HepG2 (cell line): ENCODE data around the gene TOM1L2. TPM values are rescaled to one million over a fixed set of nuclear protein-coding genes. Genes with fewer than 3 reads are reported as not detected.
A peak's percentile ranks its signal among the peaks of the same experiment; 100 is the strongest.

Source experiments
- BORCS8-MEF2B ChIP-seq: sonication (generic); formaldehyde crosslinking; IDR thresholded peaks from 2 replicates; pipeline ENCODE4 v1.8.0; 2022; ENCODE audit warnings: mild to moderate bottlenecking, missing genetic modification reagents
- E2F1 ChIP-seq: sonication (generic); formaldehyde crosslinking; IDR thresholded peaks from 2 replicates; pipeline ENCODE4 v1.5.0; 2020; ENCODE audit warnings: missing genetic modification reagents
- ESRRA ChIP-seq: sonication (generic); formaldehyde crosslinking; IDR thresholded peaks from 2 replicates; pipeline ENCODE4 v1.5.1; 2020; ENCODE audit warnings: mild to moderate bottlenecking, low read depth, missing genetic modification reagents
- EZH2 ChIP-seq: conservative IDR thresholded peaks from 2 replicates; pipeline ENCODE4 v1.6.1; 2012; ENCODE audit warnings: mild to moderate bottlenecking, low read depth, low read length, moderate library complexity
- FOXK2 ChIP-seq: fragments of 450-650 bp; IDR thresholded peaks from 2 replicates; pipeline ENCODE4 v1.6.1; 2016
- MEIS1 ChIP-seq: sonication (generic); formaldehyde crosslinking; IDR thresholded peaks from 2 replicates; pipeline ENCODE4 v1.9.0; 2021; ENCODE audit warnings: mild to moderate bottlenecking, missing genetic modification reagents, moderate library complexity, borderline replicate concordance
- MIER3 ChIP-seq: IDR thresholded peaks from 2 replicates; pipeline ENCODE4 v1.6.1; 2016; ENCODE audit warnings: missing compliant biosample characterization, borderline replicate concordance
- MXD1 ChIP-seq: sonication (generic); formaldehyde crosslinking; IDR thresholded peaks from 2 replicates; pipeline ENCODE4 v1.4.0; 2020; ENCODE audit warnings: mild to moderate bottlenecking, missing genetic modification reagents
- PRDM10 ChIP-seq: sonication (generic); formaldehyde crosslinking; IDR thresholded peaks from 2 replicates; pipeline ENCODE4 v1.4.0; 2020; ENCODE audit warnings: low read depth, missing genetic modification reagents
- RFXAP ChIP-seq: sonication (generic); formaldehyde crosslinking; IDR thresholded peaks from 2 replicates; pipeline ENCODE4 v1.4.0; 2020; ENCODE audit warnings: missing genetic modification reagents, borderline replicate concordance
- SALL2 ChIP-seq: sonication (generic); formaldehyde crosslinking; IDR thresholded peaks from 2 replicates; pipeline ENCODE4 v1.8.1; 2023; ENCODE audit warnings: mild to moderate bottlenecking, missing genetic modification reagents, inconsistent platforms
- ZMAT3 ChIP-seq: sonication (generic); formaldehyde crosslinking; conservative IDR thresholded peaks from 2 replicates; pipeline ENCODE4 v1.7.0; 2021; ENCODE audit warnings: missing genetic modification reagents
- ZNF263 ChIP-seq: sonication (generic); formaldehyde crosslinking; IDR thresholded peaks from 2 replicates; pipeline ENCODE4 v1.4.0; 2020; ENCODE audit warnings: missing genetic modification reagents
- ZNF512B ChIP-seq: sonication (generic); formaldehyde crosslinking; IDR thresholded peaks from 2 replicates; pipeline ENCODE4 v1.5.1; 2020; ENCODE audit warnings: missing genetic modification reagents, mild to moderate bottlenecking, borderline replicate concordance
- ZNF556 ChIP-seq: sonication (generic); formaldehyde crosslinking; IDR thresholded peaks from 2 replicates; pipeline ENCODE4 v1.4.0; 2020; ENCODE audit warnings: mild to moderate bottlenecking, missing genetic modification reagents, borderline replicate concordance
- ZNF558 ChIP-seq: sonication (generic); formaldehyde crosslinking; IDR thresholded peaks from 2 replicates; pipeline ENCODE4 v1.9.0; 2022; ENCODE audit warnings: mild to moderate bottlenecking, missing genetic modification reagents, borderline replicate concordance
- ZNF703 ChIP-seq: sonication (generic); formaldehyde crosslinking; IDR thresholded peaks from 2 replicates; pipeline ENCODE4 v1.5.1; 2020; ENCODE audit warnings: missing genetic modification reagents, mild to moderate bottlenecking, moderate library complexity, borderline replicate concordance
- polyA plus RNA-seq, 8 experiments: library from polyadenylated mRNA; depleted of rRNA in 3 of 8; stranded (reverse) in 7 of 8; unstranded in 1 of 8; fragments of >200 nt; fragmentation: Illumina TruSeq in 4 of 8; extraction: Trizol in 4 of 8; gene quantifications; 2 replicates each; pipeline versions ENCODE4 v1.2.1 to v1.2.3, GENCODE V29; 2011 to 2016; ENCODE audit warnings: low read depth in 4 of 8, missing spikeins in 1 of 8, mixed read lengths in 1 of 8; ENCODE audit not compliant: insufficient read depth in 1 of 8
- total RNA-seq, 5 experiments: library from RNA; depleted of rRNA; stranded (reverse); fragments of >200 nt; fragmentation: Illumina TruSeq; extraction: Trizol; gene quantifications; 2 replicates each; pipeline ENCODE4 v1.2.3, GENCODE V29; 2016; ENCODE audit warnings: low read depth in 1 of 5

Gene TOM1L2
- total and polyA plus RNA-seq, 2 of the 13 experiments (the other 11 are each of a cell fraction or from before 2014, with no cell fraction given), result 4.7 to 7.4 TPM

GRCh38 chr17:17830740-17831207 is 141.4 kb downstream of the TOM1L2 start (continued):
- TF ChIP-seq MXD1 (CRISPR knock-in tag), result peak; percentile 99; the same call in 1 of the 2 replicates
- peak; percentile 91 for TF ChIP-seq PRDM10 (CRISPR knock-in tag)
- TF ChIP-seq ZNF558, result peak; percentile 86; the same call in 1 of the 2 replicates
- TF ChIP-seq E2F1, result no peak
- TF ChIP-seq RFXAP (CRISPR knock-in tag), result peak; percentile 86; the same call in 1 of the 2 replicates
- TF ChIP-seq MIER3, result peak; percentile 85; the same call in 1 of the 2 replicates
- TF ChIP-seq ZMAT3 (CRISPR knock-in tag), result peak; percentile 91
- TF ChIP-seq MEIS1 (CRISPR knock-in tag), result peak; percentile 99; the same call in 1 of the 2 replicates
- peak; percentile 96 for TF ChIP-seq FOXK2
- peak; percentile 99 for TF ChIP-seq ESRRA
- TF ChIP-seq ZNF556 (CRISPR knock-in tag), result peak; percentile 37; the same call in 1 of the 2 replicates
- no peak for TF ChIP-seq ZNF703 (CRISPR knock-in tag)
- peak; percentile 56; the same call in 1 of the 2 replicates for TF ChIP-seq ZNF263 (CRISPR knock-in tag)
- TF ChIP-seq BORCS8-MEF2B (CRISPR knock-in tag), result peak; percentile 87; the same call in 1 of the 2 replicates
- TF ChIP-seq EZH2, result no peak
- TF ChIP-seq SALL2 (CRISPR knock-in tag), result peak; percentile 83; the same call in 1 of the 2 replicates
- no peak for TF ChIP-seq ZNF512B (CRISPR knock-in tag)
